ENCODE results near the gene MBTPS1.

MBTPS1 gene

GRCh38 chr16:84104231-84104630 lies 12.5 kb downstream of the MBTPS1 start:
- Histone ChIP-seq H3K4me3 (IDR thresholded peaks at IDR 0.05; ENCODE audit: insufficient read depth, low read depth, low read length) (no peak overlapping the region), H3K9ac (no peak overlapping the region), H3K36me3 (ENCODE audit: insufficient read depth) (no peaks in the 10 kb centered on the region), H3K27ac (no peak overlapping the region), H4K20me1 (ENCODE audit: insufficient read depth) (peaks cover 4% of the 10 kb centered on the region; the same call in 1 of the 2 replicates), H2AFZ (ENCODE audit: low read depth) (no peak overlapping the region), H3K4me2 (no peak overlapping the region), H3K79me2 (ENCODE audit: insufficient read depth, low read depth) (peaks cover 79% of the 10 kb centered on the region), H3K4me1 (ENCODE audit: low read depth, poor library complexity, severe bottlenecking) (peaks cover 51% of the 10 kb centered on the region), H3K27me3 (ENCODE audit: insufficient read depth, low read depth) (no peaks in the 10 kb centered on the region)
- no peak for TF ChIP-seq CTCF (conservative IDR thresholded peaks at IDR 0.05; ENCODE audit: low read depth, low read length)

GRCh38 chr16:84103678-84104077 lies 13.1 kb downstream of the MBTPS1 start:
- Histone ChIP-seq H3K36me3 (ENCODE audit: insufficient read depth) (no peaks in the 10 kb centered on the region), H4K20me1 (ENCODE audit: insufficient read depth) (peaks cover 4% of the 10 kb centered on the region; the same call in 1 of the 2 replicates), H2AFZ (ENCODE audit: low read depth) (no peak overlapping the region), H3K27me3 (ENCODE audit: insufficient read depth, low read depth) (no peaks in the 10 kb centered on the region), H3K79me2 (ENCODE audit: insufficient read depth, low read depth) (peaks cover 75% of the 10 kb centered on the region), H3K4me1 (ENCODE audit: low read depth, poor library complexity, severe bottlenecking) (peaks cover 51% of the 10 kb centered on the region), H3K9ac (no peak overlapping the region), H3K4me2 (no peak overlapping the region), H3K4me3 (IDR thresholded peaks at IDR 0.05; ENCODE audit: insufficient read depth, low read depth, low read length) (no peak overlapping the region), H3K27ac (no peak overlapping the region)
- no peak for TF ChIP-seq CTCF (conservative IDR thresholded peaks at IDR 0.05; ENCODE audit: low read depth, low read length)

GRCh38 chr16:84098939-84099338 lies 17.8 kb downstream of the MBTPS1 start:
- Histone ChIP-seq H3K4me1 (ENCODE audit: low read depth, poor library complexity, severe bottlenecking) (peaks cover 56% of the 10 kb centered on the region), H3K4me2 (peak overlapping the region; percentile 36; the same call in 1 of the 2 replicates), H3K9ac (no peak overlapping the region), H2AFZ (ENCODE audit: low read depth) (no peak overlapping the region), H3K79me2 (ENCODE audit: insufficient read depth, low read depth) (peaks cover 31% of the 10 kb centered on the region; the same call in 1 of the 2 replicates), H3K4me3 (IDR thresholded peaks at IDR 0.05; ENCODE audit: insufficient read depth, low read depth, low read length) (no peak overlapping the region), H3K36me3 (ENCODE audit: insufficient read depth) (no peaks in the 10 kb centered on the region), H3K27ac (peak overlapping the region; percentile 54; the same call in 1 of the 2 replicates), H4K20me1 (ENCODE audit: insufficient read depth) (peaks cover 4% of the 10 kb centered on the region; the same call in 1 of the 2 replicates), H3K27me3 (ENCODE audit: insufficient read depth, low read depth) (no peaks in the 10 kb centered on the region)
- TF ChIP-seq CTCF (conservative IDR thresholded peaks at IDR 0.05; ENCODE audit: low read depth, low read length), result no peak

GRCh38 chr16:84096447-84097005 lies 20.2 kb downstream of the MBTPS1 start:
- Histone ChIP-seq H3K36me3 (ENCODE audit: insufficient read depth) (peaks cover 6% of the 10 kb centered on the region; the same call in 1 of the 2 replicates), H3K4me2 (no peak overlapping the region), H3K4me1 (ENCODE audit: low read depth, poor library complexity, severe bottlenecking) (peaks cover 51% of the 10 kb centered on the region), H4K20me1 (ENCODE audit: insufficient read depth) (no peaks in the 10 kb centered on the region), H3K27ac (no peak overlapping the region), H2AFZ (ENCODE audit: low read depth) (no peak overlapping the region), H3K4me3 (IDR thresholded peaks at IDR 0.05; ENCODE audit: insufficient read depth, low read depth, low read length) (no peak overlapping the region), H3K27me3 (ENCODE audit: insufficient read depth, low read depth) (no peaks in the 10 kb centered on the region), H3K9ac (no peak overlapping the region), H3K79me2 (ENCODE audit: insufficient read depth, low read depth) (peaks cover 16% of the 10 kb centered on the region; the same call in 1 of the 2 replicates)
- TF ChIP-seq CTCF (conservative IDR thresholded peaks at IDR 0.05; ENCODE audit: low read depth, low read length), result no peak

Measured in KMS-11 (cell line).